ENCODE measurements around the gene NR2C2AP. TPM values are rescaled to one million over a fixed set of nuclear protein-coding genes. Genes with fewer than 3 reads are reported as not detected.

NR2C2AP gene
- total RNA-seq, 1 experiment from 2014 or later, result 25.7 TPM

DNA sequence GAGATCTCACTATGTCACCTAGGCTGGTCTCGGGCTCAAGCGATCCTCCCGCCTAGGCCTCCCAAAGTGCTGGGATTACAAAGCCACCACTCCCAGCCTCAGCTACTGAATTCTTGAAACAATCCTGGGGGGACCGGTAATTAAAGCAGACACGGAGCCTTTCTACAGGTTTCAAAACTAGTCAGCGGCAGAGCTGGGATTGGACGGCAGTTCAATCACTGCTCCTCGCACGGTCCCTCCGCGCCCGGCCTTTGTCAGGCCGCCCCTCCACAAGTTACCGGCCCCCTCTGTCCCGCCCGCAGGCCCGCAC is 11.5 kb downstream of the NR2C2AP start:
- Mint-ChIP-seq H3K36me3 (ENCODE audit: insufficient read depth, unreplicated experiment) (peaks cover 30% of the 10 kb centered on the region), H3K4me1 (ENCODE audit: low read depth, unreplicated experiment) (no peaks in the 10 kb centered on the region), H3K27me3 (ENCODE audit: insufficient read depth, unreplicated experiment) (no peaks in the 10 kb centered on the region), H3K4me3 (ENCODE audit: unreplicated experiment) (peak overlapping the region; percentile 97), H3K27ac (ENCODE audit: unreplicated experiment) (peak overlapping the region; percentile 92), H3K9me3 (ENCODE audit: unreplicated experiment) (no peaks in the 10 kb centered on the region)
- ChIA-PET CTCF (no interaction called here), POLR2A (interaction anchor here (0.6 to 2.1 kb wide), 2 partner anchors 11 to 152 kb away, joined by 3 to 18 read pairs; partner anchors contain the start of gene NR2C2AP)
- no peaks in the 10 kb centered on the region for H3K27me3 ChIP-seq (replicated peaks; ENCODE audit: control insufficient read depth, insufficient read depth, low read length)
- peak overlapping the region; percentile 84 for H3K4me3 ChIP-seq (ENCODE audit: low read depth, low read length)
- no peaks in the 10 kb centered on the region for H3K9me3 ChIP-seq
- TF ChIP-seq, protein P1, sequence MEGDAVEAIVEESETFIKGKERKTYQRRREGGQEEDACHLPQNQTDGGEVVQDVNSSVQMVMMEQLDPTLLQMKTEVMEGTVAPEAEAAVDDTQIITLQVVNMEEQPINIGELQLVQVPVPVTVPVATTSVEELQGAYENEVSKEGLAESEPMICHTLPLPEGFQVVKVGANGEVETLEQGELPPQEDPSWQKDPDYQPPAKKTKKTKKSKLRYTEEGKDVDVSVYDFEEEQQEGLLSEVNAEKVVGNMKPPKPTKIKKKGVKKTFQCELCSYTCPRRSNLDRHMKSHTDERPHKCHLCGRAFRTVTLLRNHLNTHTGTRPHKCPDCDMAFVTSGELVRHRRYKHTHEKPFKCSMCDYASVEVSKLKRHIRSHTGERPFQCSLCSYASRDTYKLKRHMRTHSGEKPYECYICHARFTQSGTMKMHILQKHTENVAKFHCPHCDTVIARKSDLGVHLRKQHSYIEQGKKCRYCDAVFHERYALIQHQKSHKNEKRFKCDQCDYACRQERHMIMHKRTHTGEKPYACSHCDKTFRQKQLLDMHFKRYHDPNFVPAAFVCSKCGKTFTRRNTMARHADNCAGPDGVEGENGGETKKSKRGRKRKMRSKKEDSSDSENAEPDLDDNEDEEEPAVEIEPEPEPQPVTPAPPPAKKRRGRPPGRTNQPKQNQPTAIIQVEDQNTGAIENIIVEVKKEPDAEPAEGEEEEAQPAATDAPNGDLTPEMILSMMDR (IDR thresholded peaks at IDR 0.05; ENCODE audit: insufficient read depth in 1 of 2, low read depth in 1 of 2, low read length in 1 of 2, severe bottlenecking in 1 of 2, unreplicated experiment in 1 of 2), result no peak
- H3K4me1 ChIP-seq, result no peaks in the 10 kb centered on the region
- intact Hi-C loops (cut with micrococcal nuclease; ENCODE audit: unreplicated experiment), result loop anchor here (1.0 to 2.0 kb wide), 3 partner anchors 12 to 273 kb away; partner anchors contain the start of genes MAU2, NR2C2AP and SUGP1
- DNase-seq, result no peak
- H3K36me3 ChIP-seq (ENCODE audit: control insufficient read depth, insufficient read depth, low read length), result no peaks in the 10 kb centered on the region
- BruUV-seq (replicated peaks), result no TSS peak

DNA sequence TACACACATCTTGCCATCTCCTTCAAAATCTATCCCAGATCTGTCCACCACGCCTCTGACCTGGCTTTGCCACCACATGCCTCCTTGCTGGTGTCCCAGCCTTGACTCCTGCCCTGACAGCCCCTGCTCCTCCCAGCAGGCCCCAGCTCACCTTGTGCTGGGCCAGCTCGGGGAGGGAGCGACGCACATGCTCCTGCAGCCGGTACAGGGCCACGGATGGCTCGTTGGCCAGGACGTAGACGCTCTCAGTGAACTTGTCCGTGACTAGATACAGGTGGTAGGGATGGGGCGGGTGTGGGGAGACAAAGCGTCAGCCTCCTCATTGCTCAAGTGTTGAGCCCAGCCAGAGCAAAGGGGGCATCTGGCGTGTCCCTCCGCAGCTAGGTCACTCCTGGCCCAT is 16.5 kb downstream of the NR2C2AP start:
- Mint-ChIP-seq H3K36me3 (ENCODE audit: insufficient read depth, unreplicated experiment) (peaks cover 34% of the 10 kb centered on the region), H3K9me3 (ENCODE audit: unreplicated experiment) (no peaks in the 10 kb centered on the region), H3K4me1 (ENCODE audit: low read depth, unreplicated experiment) (no peaks in the 10 kb centered on the region), H3K4me3 (ENCODE audit: unreplicated experiment) (no peak overlapping the region), H3K27me3 (ENCODE audit: insufficient read depth, unreplicated experiment) (no peaks in the 10 kb centered on the region), H3K27ac (ENCODE audit: unreplicated experiment) (no peak overlapping the region)
- TF ChIP-seq, protein P1 (IDR thresholded peaks at IDR 0.05; ENCODE audit: insufficient read depth in 1 of 2, low read depth in 1 of 2, low read length in 1 of 2, severe bottlenecking in 1 of 2, unreplicated experiment in 1 of 2), result no peak
- intact Hi-C loops (cut with micrococcal nuclease; ENCODE audit: unreplicated experiment), result loop anchor here (1.0 kb wide), 1 partner anchor 156 kb away; no protein-coding TSS in a partner anchor
- BruUV-seq (replicated peaks), result no TSS peak
- CTCF ChIA-PET, result no interaction called here
- Histone ChIP-seq H3K27me3 (replicated peaks; ENCODE audit: control insufficient read depth, insufficient read depth, low read length) (no peaks in the 10 kb centered on the region), H3K36me3 (ENCODE audit: control insufficient read depth, insufficient read depth, low read length) (no peaks in the 10 kb centered on the region), H3K9me3 (no peaks in the 10 kb centered on the region), H3K4me1 (no peaks in the 10 kb centered on the region), H3K4me3 (ENCODE audit: low read depth, low read length) (no peak overlapping the region)
- POLR2A ChIA-PET, result no interaction called here
- DNase-seq, result no peak

DNA sequence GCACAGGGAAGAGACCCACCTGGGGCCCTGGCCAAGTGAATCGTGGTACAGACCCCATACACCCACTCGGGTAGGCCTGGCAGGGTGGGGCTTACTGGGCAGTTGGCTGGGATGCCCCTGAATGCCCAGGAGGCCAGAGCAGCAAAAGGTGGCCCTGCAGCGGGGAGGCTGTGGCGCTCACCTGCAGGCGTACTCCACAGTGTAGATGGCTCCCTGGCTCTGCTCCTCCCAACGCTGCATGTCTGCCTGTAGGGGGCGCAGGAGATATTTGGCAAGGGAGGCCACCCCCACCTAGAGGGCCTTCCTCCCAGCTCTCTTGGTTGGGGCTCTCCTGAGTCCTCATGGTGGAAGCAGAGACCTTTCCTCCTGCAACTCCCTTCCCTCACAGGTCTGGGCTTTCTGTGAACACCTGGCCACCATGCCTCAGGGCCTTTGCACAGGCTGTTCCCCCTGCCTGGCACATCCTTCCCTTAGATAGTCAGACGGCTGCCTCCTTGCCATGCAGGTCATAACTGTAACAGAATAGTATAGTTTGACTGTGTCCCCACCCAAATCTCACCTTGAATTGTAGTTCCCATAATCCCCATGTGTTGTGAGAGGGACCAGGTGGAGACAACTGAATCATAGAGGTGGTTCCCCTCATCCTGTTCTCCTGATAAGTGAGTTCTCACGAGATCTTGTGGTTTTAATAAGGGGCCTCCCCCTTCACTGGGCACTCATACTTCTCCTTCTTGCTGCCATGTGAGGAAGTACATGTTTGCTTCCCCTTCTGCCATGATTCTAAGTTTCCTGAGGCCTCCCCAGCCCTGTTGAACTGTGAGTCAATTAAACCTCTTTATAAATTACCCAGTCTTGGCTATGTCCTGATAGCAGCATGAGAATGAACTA is 17.1 kb downstream of the NR2C2AP start:
- ChIA-PET POLR2A (no interaction called here), CTCF (interaction anchor here (0.6 kb wide), 1 partner anchor 156 kb away, joined by 3 read pairs; no protein-coding TSS in a partner anchor)
- peak; percentile 66 to 67 for DNase-seq
- Mint-ChIP-seq H3K27ac (ENCODE audit: unreplicated experiment) (no peak overlapping the region), H3K4me1 (ENCODE audit: low read depth, unreplicated experiment) (no peaks in the 10 kb centered on the region), H3K36me3 (ENCODE audit: insufficient read depth, unreplicated experiment) (peaks cover 36% of the 10 kb centered on the region), H3K9me3 (ENCODE audit: unreplicated experiment) (no peaks in the 10 kb centered on the region), H3K27me3 (ENCODE audit: insufficient read depth, unreplicated experiment) (no peaks in the 10 kb centered on the region), H3K4me3 (ENCODE audit: unreplicated experiment) (no peak overlapping the region)
- Histone ChIP-seq H3K9me3 (no peaks in the 10 kb centered on the region), H3K4me3 (ENCODE audit: low read depth, low read length) (no peak overlapping the region), H3K27me3 (replicated peaks; ENCODE audit: control insufficient read depth, insufficient read depth, low read length) (no peaks in the 10 kb centered on the region), H3K4me1 (no peaks in the 10 kb centered on the region), H3K36me3 (ENCODE audit: control insufficient read depth, insufficient read depth, low read length) (no peaks in the 10 kb centered on the region)
- TF ChIP-seq, protein P1 (IDR thresholded peaks at IDR 0.05; ENCODE audit: insufficient read depth in 1 of 2, low read depth in 1 of 2, low read length in 1 of 2, severe bottlenecking in 1 of 2, unreplicated experiment in 1 of 2), result peak; percentile 53 to 68
- intact Hi-C loops (cut with micrococcal nuclease; ENCODE audit: unreplicated experiment), result loop anchor here (1.0 kb wide), 1 partner anchor 156 kb away; no protein-coding TSS in a partner anchor
- no TSS peak for BruUV-seq (replicated peaks)
